ENCODE results near the gene NPAS3. TPM values are rescaled to one million over a fixed set of nuclear protein-coding genes. Genes with fewer than 3 reads are reported as not detected.

Gene NPAS3
- total RNA-seq, 1 experiment from 2014 or later, result not detected

- Histone ChIP-seq H3K4me1 (ENCODE audit: control insufficient read depth in 1 of 2, insufficient read depth in 2 of 2, low read length in 2 of 2) (no peaks in the 10 kb centered on the region), H2AFZ (ENCODE audit: low read depth, low read length, poor library complexity, severe bottlenecking) (no peak overlapping the region), H3K9ac (ENCODE audit: low read length) (no peak overlapping the region), H3K9me3 (ENCODE audit: control insufficient read depth in 1 of 2, insufficient read depth in 1 of 2, low read depth in 1 of 2, low read length in 2 of 2) (0 out of 4 replicates have a peak, but pooled peaks cover 3 to 5% of the 10 kb centered on the region in 2 experiments), H3K27me3 (ENCODE audit: insufficient read depth, low read length) (no peaks in the 10 kb centered on the region), H3K4me3 (replicated peaks in 1 of 2; ENCODE audit: low read depth in 1 of 2, low read length in 2 of 2) (no peak overlapping the region), H3K9me2 (ENCODE audit: insufficient read depth) (no peaks in the 10 kb centered on the region), H4K20me1 (ENCODE audit: insufficient read depth) (no peaks in the 10 kb centered on the region), H3K36me3 (ENCODE audit: control insufficient read depth in 1 of 2, insufficient read depth in 2 of 2, low read length in 2 of 2) (no peaks in the 10 kb centered on the region), H3K4me2 (ENCODE audit: low read length) (no peak overlapping the region), H3K27ac (ENCODE audit: low read depth, low read length) (no peak overlapping the region), H3K79me2 (ENCODE audit: insufficient read depth, low read length) (no peaks in the 10 kb centered on the region)
- DNase-seq (ENCODE audit: low read depth, low spot score) (no peak), ATAC-seq (no peak)
- TF ChIP-seq ATF3 (IDR thresholded peaks at IDR 0.05), result no peak
- TF ChIP-seq FOSL1 (IDR thresholded peaks at IDR 0.05; ENCODE audit: low read depth), result no peak
- no peak for TF ChIP-seq POLR2A (IDR thresholded peaks at IDR 0.05; ENCODE audit: borderline replicate concordance, extremely low read depth, insufficient read depth, insufficient read length)
- ChIA-PET RAD21 (ENCODE audit: low non-redundant PET in 1 of 2, low total read pairs in 2 of 2, uncharacterized antibody in 2 of 2, unreplicated experiment in 2 of 2) (no interaction called here), POLR2A (no interaction called here), CTCF (no interaction called here)
- BruUV-seq (replicated peaks), result no TSS peak
- intact Hi-C loops (cut with micrococcal nuclease), result no loop called here
These were observed 6.3 kb upstream of the NPAS3 start for GRCh38 chr14:32932302-32932913.

- Histone ChIP-seq H3K4me1 (ENCODE audit: control insufficient read depth in 1 of 2, insufficient read depth in 2 of 2, low read length in 2 of 2) (no peaks in the 10 kb centered on the region), H3K36me3 (ENCODE audit: control insufficient read depth in 1 of 2, insufficient read depth in 2 of 2, low read length in 2 of 2) (no peaks in the 10 kb centered on the region), H3K9ac (ENCODE audit: low read length) (no peak overlapping the region), H3K79me2 (ENCODE audit: insufficient read depth, low read length) (no peaks in the 10 kb centered on the region), H3K4me2 (ENCODE audit: low read length) (no peak overlapping the region), H3K27ac (ENCODE audit: low read depth, low read length) (no peak overlapping the region), H3K9me2 (ENCODE audit: insufficient read depth) (no peaks in the 10 kb centered on the region), H3K27me3 (ENCODE audit: insufficient read depth, low read length) (no peaks in the 10 kb centered on the region), H3K9me3 (ENCODE audit: control insufficient read depth in 1 of 2, insufficient read depth in 1 of 2, low read depth in 1 of 2, low read length in 2 of 2) (0 out of 4 replicates have a peak, but pooled peaks cover 3 to 5% of the 10 kb centered on the region in 2 experiments), H4K20me1 (ENCODE audit: insufficient read depth) (no peaks in the 10 kb centered on the region), H3K4me3 (replicated peaks in 1 of 2; ENCODE audit: low read depth in 1 of 2, low read length in 2 of 2) (no peak overlapping the region), H2AFZ (ENCODE audit: low read depth, low read length, poor library complexity, severe bottlenecking) (no peak overlapping the region)
- TF ChIP-seq ZBTB33 (IDR thresholded peaks at IDR 0.05; ENCODE audit: extremely low read depth, insufficient replicate concordance, low read length), result no peak
- TF ChIP-seq CTCF (IDR thresholded peaks at IDR 0.05 in 2 of 3, conservative IDR thresholded peaks at IDR 0.05 in 1 of 3; ENCODE audit: borderline replicate concordance in 1 of 3, insufficient read depth in 1 of 3, low read depth in 2 of 3, low read length in 2 of 3), result no peak
- TF ChIP-seq EZH2 (IDR thresholded peaks at IDR 0.05), result no peak
- no peak for TF ChIP-seq POLR2AphosphoS5 (IDR thresholded peaks at IDR 0.05; ENCODE audit: low read depth, low read length)
- no peak for TF ChIP-seq RAD21 (IDR thresholded peaks at IDR 0.05; ENCODE audit: low read depth)
- TF ChIP-seq ATF3 (IDR thresholded peaks at IDR 0.05), result no peak
- no peak for TF ChIP-seq JUND (IDR thresholded peaks at IDR 0.05)
- intact Hi-C loops (cut with micrococcal nuclease), result no loop called here
- ChIA-PET POLR2A (no interaction called here), RAD21 (ENCODE audit: low non-redundant PET in 1 of 2, low total read pairs in 2 of 2, uncharacterized antibody in 2 of 2, unreplicated experiment in 2 of 2) (no interaction called here), CTCF (no interaction called here)
- DNase-seq (ENCODE audit: low read depth, low spot score) (no peak), ATAC-seq (no peak)
- no TSS peak for BruUV-seq (replicated peaks)
These were observed 5.6 kb upstream of the NPAS3 start for GRCh38 chr14:32932914-32933628.
